ENCODE results near the gene NCK2.
A peak's percentile ranks its signal among the peaks of the same experiment; 100 is the strongest.
"Not testable (repeated sequence)": the region's sequence is repeated elsewhere in the genome, so short reads cannot be mapped to it uniquely, and the experiment has no call there.

Gene NCK2

GRCh38 chr2:105756435-105756834 lies 11.7 kb downstream of the NCK2 start:
- no peak overlapping the region for H3K4me3 ChIP-seq (ENCODE audit: low read length, poor library complexity, severe bottlenecking)
- no peaks in the 10 kb centered on the region for H3K27me3 ChIP-seq (ENCODE audit: insufficient read depth, low read length, poor library complexity, severe bottlenecking)
- H3K4me2 ChIP-seq (ENCODE audit: low read depth, low read length, poor library complexity, severe bottlenecking): peak overlapping the region; percentile 39
- H3K9me3 ChIP-seq (ENCODE audit: insufficient read depth, low read depth, low read length): no peaks in the 10 kb centered on the region
- TF ChIP-seq CTCF (conservative IDR thresholded peaks at IDR 0.05; ENCODE audit: low read length) (no peak), EZH2phosphoT487 (IDR thresholded peaks at IDR 0.05; ENCODE audit: borderline replicate concordance) (no peak)
- no peaks in the 10 kb centered on the region for H3K9me2 ChIP-seq (replicated peaks; ENCODE audit: low read depth, low read length)
- H3K4me1 ChIP-seq (ENCODE audit: insufficient read depth, low read length, poor library complexity, severe bottlenecking): peaks cover 34% of the 10 kb centered on the region
- peaks cover 98% of the 10 kb centered on the region for H3K79me2 ChIP-seq (ENCODE audit: insufficient read depth, low read length)
- peaks cover 33% of the 10 kb centered on the region for H4K20me1 ChIP-seq (ENCODE audit: insufficient read depth, low read length, poor library complexity, severe bottlenecking)
- H3F3A ChIP-seq (ENCODE audit: low read depth): no peaks in the 10 kb centered on the region
- H3K9ac ChIP-seq (ENCODE audit: low read depth, low read length, poor library complexity, severe bottlenecking): no peak overlapping the region
- H2AFZ ChIP-seq (ENCODE audit: low read length): no peak overlapping the region
- H3K36me3 ChIP-seq (ENCODE audit: insufficient read depth, low read length): no peaks in the 10 kb centered on the region

DNA sequence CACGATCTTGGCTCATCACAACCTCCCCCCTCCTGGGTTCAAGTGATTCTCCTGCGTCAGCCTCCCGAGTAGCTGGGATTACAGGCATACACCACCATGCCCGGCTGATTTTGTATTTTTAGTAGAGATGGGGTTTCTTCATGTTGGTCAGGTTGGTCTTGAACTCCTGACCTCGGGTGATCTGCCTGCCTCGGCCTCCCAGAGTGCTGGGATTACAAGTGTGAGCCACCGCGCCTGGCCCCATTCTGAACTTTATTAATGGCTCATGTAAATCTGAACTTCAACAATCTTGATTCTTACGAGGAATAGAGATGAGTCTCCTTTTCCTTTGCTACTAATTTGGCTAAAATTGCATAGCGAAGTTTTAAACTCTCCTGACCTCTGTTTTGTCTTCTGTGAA lies 12.2 kb downstream of the NCK2 start:
- H3K4me1 ChIP-seq (ENCODE audit: insufficient read depth, low read length, poor library complexity, severe bottlenecking): peaks cover 34% of the 10 kb centered on the region
- not testable (repeated sequence) for H3K27me3 ChIP-seq (ENCODE audit: insufficient read depth, low read length, poor library complexity, severe bottlenecking); H2AFZ ChIP-seq (ENCODE audit: low read length); H3K4me3 ChIP-seq (ENCODE audit: low read length, poor library complexity, severe bottlenecking); H3K9me2 ChIP-seq (replicated peaks; ENCODE audit: low read depth, low read length); H3K36me3 ChIP-seq (ENCODE audit: insufficient read depth, low read length); H3K9ac ChIP-seq (ENCODE audit: low read depth, low read length, poor library complexity, severe bottlenecking); H3K4me2 ChIP-seq (ENCODE audit: low read depth, low read length, poor library complexity, severe bottlenecking); H3F3A ChIP-seq (ENCODE audit: low read depth); H3K9me3 ChIP-seq (ENCODE audit: insufficient read depth, low read depth, low read length)
- peaks cover 31% of the 10 kb centered on the region for H4K20me1 ChIP-seq (ENCODE audit: insufficient read depth, low read length, poor library complexity, severe bottlenecking)
- H3K79me2 ChIP-seq (ENCODE audit: insufficient read depth, low read length): peaks cover 99% of the 10 kb centered on the region

DNA sequence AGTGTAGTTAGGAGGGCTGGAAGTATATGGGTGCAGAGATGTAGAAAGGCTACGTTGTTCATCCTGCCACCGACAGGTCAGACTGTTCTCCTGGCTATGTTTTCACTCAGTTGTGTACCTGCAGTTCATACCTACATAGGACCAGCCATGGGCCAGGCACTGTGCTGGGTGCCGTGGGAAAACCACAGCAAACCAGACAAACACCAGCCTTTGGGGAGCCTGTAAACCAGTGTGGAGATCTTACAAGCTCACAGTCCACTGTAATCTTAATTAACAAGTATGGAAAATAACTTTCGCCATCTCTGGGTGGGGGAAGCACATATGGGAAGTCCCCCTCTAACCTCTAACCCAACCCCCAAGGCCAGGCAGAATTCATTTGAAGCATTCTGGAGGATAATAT lies 12.7 kb downstream of the NCK2 start:
- no peak for TF ChIP-seq CTCF (conservative IDR thresholded peaks at IDR 0.05; ENCODE audit: low read length)
- TF ChIP-seq EZH2phosphoT487 (IDR thresholded peaks at IDR 0.05; ENCODE audit: borderline replicate concordance): no peak
- no peaks in the 10 kb centered on the region for H3K9me2 ChIP-seq (replicated peaks; ENCODE audit: low read depth, low read length)
- H3K36me3 ChIP-seq (ENCODE audit: insufficient read depth, low read length): no peaks in the 10 kb centered on the region
- H3K27me3 ChIP-seq (ENCODE audit: insufficient read depth, low read length, poor library complexity, severe bottlenecking): no peaks in the 10 kb centered on the region
- no peaks in the 10 kb centered on the region for H3K9me3 ChIP-seq (ENCODE audit: insufficient read depth, low read depth, low read length)
- H4K20me1 ChIP-seq (ENCODE audit: insufficient read depth, low read length, poor library complexity, severe bottlenecking): peaks cover 30% of the 10 kb centered on the region
- no peak overlapping the region for H3K4me3 ChIP-seq (ENCODE audit: low read length, poor library complexity, severe bottlenecking)
- H3K4me2 ChIP-seq (ENCODE audit: low read depth, low read length, poor library complexity, severe bottlenecking): no peak overlapping the region
- no peaks in the 10 kb centered on the region for H3F3A ChIP-seq (ENCODE audit: low read depth)
- H3K4me1 ChIP-seq (ENCODE audit: insufficient read depth, low read length, poor library complexity, severe bottlenecking): peaks cover 34% of the 10 kb centered on the region
- peaks cover 99% of the 10 kb centered on the region for H3K79me2 ChIP-seq (ENCODE audit: insufficient read depth, low read length)
- H3K9ac ChIP-seq (ENCODE audit: low read depth, low read length, poor library complexity, severe bottlenecking): no peak overlapping the region
- H2AFZ ChIP-seq (ENCODE audit: low read length): no peak overlapping the region

DNA sequence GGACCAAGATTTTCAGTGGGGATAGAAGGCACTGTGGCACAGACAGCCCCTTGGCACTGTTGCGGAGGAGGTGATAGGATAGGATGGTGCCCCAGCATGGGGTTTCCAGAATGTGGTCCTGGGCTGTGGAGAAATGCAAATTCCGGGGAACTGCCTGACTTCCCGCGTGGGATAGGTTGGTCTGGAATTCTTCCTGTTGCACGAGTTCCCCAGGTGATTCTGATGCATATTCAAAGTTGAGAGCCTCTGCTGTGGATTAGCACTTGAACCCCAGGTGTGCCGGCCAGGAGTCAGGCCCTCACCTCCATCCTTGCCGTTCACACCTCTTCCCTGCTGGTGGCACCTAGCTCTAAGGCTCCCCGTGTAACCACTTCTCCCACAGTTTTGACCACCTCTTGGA lies 15.5 kb downstream of the NCK2 start:
- Histone ChIP-seq H3K79me2 (ENCODE audit: insufficient read depth, low read length) (peaks cover 92% of the 10 kb centered on the region), H3K9ac (ENCODE audit: low read depth, low read length, poor library complexity, severe bottlenecking) (no peak overlapping the region), H3K4me2 (ENCODE audit: low read depth, low read length, poor library complexity, severe bottlenecking) (no peak overlapping the region)

More for the DNA sequence above, 15.5 kb downstream of the NCK2 start:
- H3K27me3 ChIP-seq (ENCODE audit: insufficient read depth, low read length, poor library complexity, severe bottlenecking): no peaks in the 10 kb centered on the region
- peaks cover 23% of the 10 kb centered on the region for H4K20me1 ChIP-seq (ENCODE audit: insufficient read depth, low read length, poor library complexity, severe bottlenecking)
- TF ChIP-seq EZH2phosphoT487 (IDR thresholded peaks at IDR 0.05; ENCODE audit: borderline replicate concordance) (no peak), CTCF (conservative IDR thresholded peaks at IDR 0.05; ENCODE audit: low read length) (no peak)
- no peaks in the 10 kb centered on the region for H3K36me3 ChIP-seq (ENCODE audit: insufficient read depth, low read length)
- no peak overlapping the region for H2AFZ ChIP-seq (ENCODE audit: low read length)
- H3K4me1 ChIP-seq (ENCODE audit: insufficient read depth, low read length, poor library complexity, severe bottlenecking): peaks cover 18% of the 10 kb centered on the region
- H3K4me3 ChIP-seq (ENCODE audit: low read length, poor library complexity, severe bottlenecking): no peak overlapping the region
- H3K9me2 ChIP-seq (replicated peaks; ENCODE audit: low read depth, low read length): no peaks in the 10 kb centered on the region
- no peaks in the 10 kb centered on the region for H3F3A ChIP-seq (ENCODE audit: low read depth)
- H3K9me3 ChIP-seq (ENCODE audit: insufficient read depth, low read depth, low read length): no peaks in the 10 kb centered on the region

All from Loucy (cell line).